ENCODE measurements around the gene CCDC195. TPM values are rescaled to one million over a fixed set of nuclear protein-coding genes. Genes with fewer than 3 reads are reported as not detected.

CCDC195 gene
- total RNA-seq, 4 donors from 2014 or later, result not detected

GRCh38 chr2:224722250-224722649, 6.1 kb upstream of the CCDC195 start:
- 72 to 74% methylated on average over 3 of the region's 3 CpGs for WGBS, 2 donors

GRCh38 chr2:224716921-224717320, 756 bp upstream of the CCDC195 start:
- H3K4me1 ChIP-seq, result no peaks in the 10 kb centered on the region
- no peak overlapping the region for H3K4me3 ChIP-seq
- no peaks in the 10 kb centered on the region for H3K27me3 ChIP-seq
- no peak overlapping the region for H3K27ac ChIP-seq
- no peaks in the 10 kb centered on the region for H3K9me3 ChIP-seq
- H3K36me3 ChIP-seq, result no peaks in the 10 kb centered on the region
- 66 to 71% methylated on average over 2 of the region's 2 CpGs for WGBS, 2 donors
- TF ChIP-seq CTCF (IDR thresholded peaks at IDR 0.05), result no peak
- no peak for TF ChIP-seq POLR2A (IDR thresholded peaks at IDR 0.05)
- intact Hi-C loops (cut with DNase I), result no loop called here
- DNase-seq, result no peak

More at GRCh38 chr2:224722250-224722649, 6.1 kb upstream of the CCDC195 start:
- H3K4me3 ChIP-seq, result no peak overlapping the region
- no peaks in the 10 kb centered on the region for H3K9me3 ChIP-seq
- no peaks in the 10 kb centered on the region for H3K27me3 ChIP-seq
- no peak for TF ChIP-seq CTCF (IDR thresholded peaks at IDR 0.05)
- no peak for TF ChIP-seq POLR2A (IDR thresholded peaks at IDR 0.05)
- intact Hi-C loops (cut with DNase I), result no loop called here
- no peaks in the 10 kb centered on the region for H3K4me1 ChIP-seq
- no peak overlapping the region for H3K27ac ChIP-seq
- no peak for DNase-seq
- no peaks in the 10 kb centered on the region for H3K36me3 ChIP-seq

GRCh38 chr2:224711859-224712665, 4.1 kb downstream of the CCDC195 start:
- no peak for TF ChIP-seq CTCF (IDR thresholded peaks at IDR 0.05)
- no peak for TF ChIP-seq POLR2A (IDR thresholded peaks at IDR 0.05)
- Histone ChIP-seq H3K4me3 (no peak overlapping the region), H3K27ac (no peak overlapping the region), H3K27me3 (no peaks in the 10 kb centered on the region), H3K9me3 (no peaks in the 10 kb centered on the region), H3K4me1 (no peaks in the 10 kb centered on the region), H3K36me3 (no peaks in the 10 kb centered on the region)
- intact Hi-C loops (cut with DNase I), result no loop called here
- 45 to 49% methylated on average over 10 of the region's 10 CpGs for WGBS, 2 donors
- DNase-seq, result no peak

- Histone ChIP-seq H3K9me3 (no peaks in the 10 kb centered on the region), H3K4me1 (no peaks in the 10 kb centered on the region), H3K36me3 (no peaks in the 10 kb centered on the region), H3K27me3 (no peaks in the 10 kb centered on the region), H3K4me3 (no peak overlapping the region), H3K27ac (no peak overlapping the region)
- 54 to 85% methylated on average over 3 of the region's 3 CpGs for WGBS, 2 donors
- no peak for DNase-seq
- intact Hi-C loops (cut with DNase I), result no loop called here
- TF ChIP-seq CTCF (IDR thresholded peaks at IDR 0.05) (no peak), POLR2A (IDR thresholded peaks at IDR 0.05) (no peak)
Observed at GRCh38 chr2:224711381-224711780, 4.8 kb downstream of the CCDC195 start.

- intact Hi-C loops (cut with DNase I), result no loop called here
- no peaks in the 10 kb centered on the region for H3K4me1 ChIP-seq
- H3K36me3 ChIP-seq, result no peaks in the 10 kb centered on the region
- H3K9me3 ChIP-seq, result no peaks in the 10 kb centered on the region
- no peak overlapping the region for H3K27ac ChIP-seq
- DNase-seq, result no peak
- H3K4me3 ChIP-seq, result no peak overlapping the region
- TF ChIP-seq POLR2A (IDR thresholded peaks at IDR 0.05) (no peak), CTCF (IDR thresholded peaks at IDR 0.05) (no peak)
- 66 to 71% methylated on average over 3 of the region's 3 CpGs for WGBS, 2 donors
- no peaks in the 10 kb centered on the region for H3K27me3 ChIP-seq
Observed at GRCh38 chr2:224709301-224709700, 6.9 kb downstream of the CCDC195 start.
